ENCODE results near the gene ZBED4. TPM values are rescaled to one million over a fixed set of nuclear protein-coding genes. Genes with fewer than 3 reads are reported as not detected.

ZBED4 gene
- total and polyA plus RNA-seq, 10 donors, result 2.9 to 23.2 (median 13.9) TPM

GRCh38 chr22:49827271-49827852 lies 26.3 kb upstream of the ZBED4 start:
- WGBS, 5 donors, result 0 to 3% (median 0%) methylated on average over 26 to 110 of the region's 110 CpGs; no CpG with 5 or more reads in 1 of the 5 donors
- Histone ChIP-seq H3K36me3 (peaks cover 0 to 33% (median 17%) of the 10 kb centered on the region in 6 donors), H3K27me3 (replicated peaks in 1 of 7) (no peaks in the 10 kb centered on the region), H3K27ac (peak overlapping the region; percentile 67 to 92 (median 88)), H3K4me1 (peaks cover 18 to 66% (median 42%) of the 10 kb centered on the region in 6 donors), H3K4me3 (peak overlapping the region; percentile 50 to 85 (median 69)), H3K9me3 (no peaks in the 10 kb centered on the region)
- TF ChIP-seq POLR2AphosphoS5 (IDR thresholded peaks at IDR 0.05), result no peak
- no peak for TF ChIP-seq POLR2A (IDR thresholded peaks at IDR 0.05)
- TF ChIP-seq CTCF (IDR thresholded peaks at IDR 0.05 in 8 of 11, conservative IDR thresholded peaks at IDR 0.05 in 3 of 11), result no peak
- intact Hi-C loops (cut with DNase I; ENCODE audit: low total_unique reads), result no loop called here
- DNase-seq, result no peak

GRCh38 chr22:49827853-49828598 lies 25.6 kb upstream of the ZBED4 start, which contains the start of gene BRD1:
Gene BRD1, minus strand, starts transcription at chr22:49827873. Its CDS starts 3,556 bp downstream, at chr22:49824317.
- H3K4me3 ChIP-seq, result peak within 1 kb of the TSS; percentile 50 to 85 (median 69)
- 12 to 26% (median 17%) methylated on average over 12 to 54 of the region's 54 CpGs for WGBS, 5 donors
- H3K36me3 ChIP-seq, result peaks cover 0 to 26% (median 11%) of the 10 kb centered on the region in 6 donors
- peaks cover 18 to 59% (median 39%) of the 10 kb centered on the region in 6 donors for H3K4me1 ChIP-seq
- DNase-seq, result peak; percentile 94
- no peak for TF ChIP-seq POLR2A (IDR thresholded peaks at IDR 0.05)
- TF ChIP-seq POLR2AphosphoS5 (IDR thresholded peaks at IDR 0.05), result peak in 2 of 3 donors; percentile 47 to 55
- no peak for TF ChIP-seq CTCF (IDR thresholded peaks at IDR 0.05 in 8 of 11, conservative IDR thresholded peaks at IDR 0.05 in 3 of 11)
- H3K9me3 ChIP-seq, result no peaks in the 10 kb centered on the region
- H3K27ac ChIP-seq, result peak within 1 kb of the TSS; percentile 67 to 92 (median 88)
- H3K27me3 ChIP-seq (replicated peaks in 1 of 7), result no peaks in the 10 kb centered on the region
- intact Hi-C loops (cut with DNase I; ENCODE audit: low total_unique reads), result no loop called here

GRCh38 chr22:49828599-49828965 lies 25.1 kb upstream of the ZBED4 start:
- 83 to 96% (median 92%) methylated on average over 13 to 14 of the region's 14 CpGs for WGBS, 5 donors
- intact Hi-C loops (cut with DNase I; ENCODE audit: low total_unique reads), result no loop called here
- no peaks in the 10 kb centered on the region for H3K9me3 ChIP-seq
- H3K36me3 ChIP-seq, result peaks cover 0 to 20% (median 5%) of the 10 kb centered on the region in 6 donors
- H3K4me1 ChIP-seq, result peaks cover 18 to 54% (median 39%) of the 10 kb centered on the region in 6 donors
- no peak for TF ChIP-seq POLR2A (IDR thresholded peaks at IDR 0.05)
- no peak for TF ChIP-seq POLR2AphosphoS5 (IDR thresholded peaks at IDR 0.05)
- no peak for TF ChIP-seq CTCF (IDR thresholded peaks at IDR 0.05 in 8 of 11, conservative IDR thresholded peaks at IDR 0.05 in 3 of 11)
- H3K27ac ChIP-seq, result peak overlapping the region in 2 of 8 donors; percentile 88 to 92
- no peaks in the 10 kb centered on the region for H3K27me3 ChIP-seq (replicated peaks in 1 of 7)
- DNase-seq, result peak; percentile 83
- peak overlapping the region in 1 of 8 donors; percentile 83 for H3K4me3 ChIP-seq

Data from spleen (tissue), 11 donors.